Measurements from ENCODE around the gene NDUFA12. TPM values are rescaled to one million over a fixed set of nuclear protein-coding genes. Genes with fewer than 3 reads are reported as not detected.

The NDUFA12 gene
- total RNA-seq, 3 donors from 2014 or later (not counting 1 experiment from before 2014, with no cell fraction given), result 67.7 to 91.5 (median 69.6) TPM

DNA sequence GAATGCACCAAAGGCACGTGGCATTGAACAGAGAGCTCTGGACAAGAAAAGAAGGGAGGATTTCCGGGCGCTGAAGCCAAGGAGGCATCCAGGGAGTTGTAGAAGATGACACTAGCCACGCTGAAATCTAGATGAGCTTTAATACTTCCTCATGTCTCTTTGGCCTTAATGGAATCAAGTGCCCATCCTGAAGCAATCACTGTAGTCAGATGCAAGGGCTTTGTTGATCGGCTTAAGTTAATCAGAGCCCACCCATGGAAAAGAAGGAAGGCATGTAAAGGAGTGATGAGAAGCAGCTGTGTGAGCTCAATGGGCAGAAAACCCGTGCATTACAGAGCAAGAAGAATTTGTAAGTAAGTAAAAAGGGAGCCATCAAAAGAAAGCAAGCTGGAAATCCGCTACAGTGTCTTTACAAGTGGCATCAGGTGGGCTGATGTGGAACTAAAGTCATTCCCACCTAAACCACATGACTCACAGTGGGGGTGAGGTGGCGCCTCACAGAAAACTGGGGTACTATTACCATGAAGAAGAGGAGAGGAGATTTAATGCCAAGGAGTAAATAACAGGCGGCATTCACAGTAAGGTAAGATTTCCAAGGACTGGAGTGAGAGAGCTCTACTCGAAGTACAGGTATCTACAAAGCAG, 48.4 kb downstream of the NDUFA12 start:
- Mint-ChIP-seq H3K4me3 (no peak overlapping the region), H3K27me3 (ENCODE audit: low read depth in 2 of 2) (peaks cover 4 to 13% of the 10 kb centered on the region in 2 donors), H3K4me1 (peaks cover 17 to 23% of the 10 kb centered on the region in 2 donors), H3K9me3 (no peaks in the 10 kb centered on the region), H3K27ac (no peak overlapping the region), H3K36me3 (no peaks in the 10 kb centered on the region)
- WGBS (ENCODE audit: insufficient coverage), result 87% methylated on average over 9 of the region's 10 CpGs
- H3K36me3 ChIP-seq (ENCODE audit: control insufficient read depth, insufficient read depth, low read length), result no peaks in the 10 kb centered on the region
- TF ChIP-seq, protein P1, sequence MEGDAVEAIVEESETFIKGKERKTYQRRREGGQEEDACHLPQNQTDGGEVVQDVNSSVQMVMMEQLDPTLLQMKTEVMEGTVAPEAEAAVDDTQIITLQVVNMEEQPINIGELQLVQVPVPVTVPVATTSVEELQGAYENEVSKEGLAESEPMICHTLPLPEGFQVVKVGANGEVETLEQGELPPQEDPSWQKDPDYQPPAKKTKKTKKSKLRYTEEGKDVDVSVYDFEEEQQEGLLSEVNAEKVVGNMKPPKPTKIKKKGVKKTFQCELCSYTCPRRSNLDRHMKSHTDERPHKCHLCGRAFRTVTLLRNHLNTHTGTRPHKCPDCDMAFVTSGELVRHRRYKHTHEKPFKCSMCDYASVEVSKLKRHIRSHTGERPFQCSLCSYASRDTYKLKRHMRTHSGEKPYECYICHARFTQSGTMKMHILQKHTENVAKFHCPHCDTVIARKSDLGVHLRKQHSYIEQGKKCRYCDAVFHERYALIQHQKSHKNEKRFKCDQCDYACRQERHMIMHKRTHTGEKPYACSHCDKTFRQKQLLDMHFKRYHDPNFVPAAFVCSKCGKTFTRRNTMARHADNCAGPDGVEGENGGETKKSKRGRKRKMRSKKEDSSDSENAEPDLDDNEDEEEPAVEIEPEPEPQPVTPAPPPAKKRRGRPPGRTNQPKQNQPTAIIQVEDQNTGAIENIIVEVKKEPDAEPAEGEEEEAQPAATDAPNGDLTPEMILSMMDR (IDR thresholded peaks at IDR 0.05), result no peak
- no peak overlapping the region for H3K4me3 ChIP-seq (ENCODE audit: low read length)
- intact Hi-C loops (cut with micrococcal nuclease), result no loop called here
- H3K9me3 ChIP-seq (ENCODE audit: control insufficient read depth, insufficient read depth, low read length), result no peaks in the 10 kb centered on the region
- H3K27me3 ChIP-seq (ENCODE audit: control insufficient read depth, insufficient read depth, low read length), result no peaks in the 10 kb centered on the region
- ATAC-seq, result no peak
- no peak for DNase-seq
- no peak overlapping the region for H3K27ac ChIP-seq (ENCODE audit: low read length)
- no peaks in the 10 kb centered on the region for H3K4me1 ChIP-seq (ENCODE audit: control insufficient read depth, insufficient read depth, low read length)

DNA sequence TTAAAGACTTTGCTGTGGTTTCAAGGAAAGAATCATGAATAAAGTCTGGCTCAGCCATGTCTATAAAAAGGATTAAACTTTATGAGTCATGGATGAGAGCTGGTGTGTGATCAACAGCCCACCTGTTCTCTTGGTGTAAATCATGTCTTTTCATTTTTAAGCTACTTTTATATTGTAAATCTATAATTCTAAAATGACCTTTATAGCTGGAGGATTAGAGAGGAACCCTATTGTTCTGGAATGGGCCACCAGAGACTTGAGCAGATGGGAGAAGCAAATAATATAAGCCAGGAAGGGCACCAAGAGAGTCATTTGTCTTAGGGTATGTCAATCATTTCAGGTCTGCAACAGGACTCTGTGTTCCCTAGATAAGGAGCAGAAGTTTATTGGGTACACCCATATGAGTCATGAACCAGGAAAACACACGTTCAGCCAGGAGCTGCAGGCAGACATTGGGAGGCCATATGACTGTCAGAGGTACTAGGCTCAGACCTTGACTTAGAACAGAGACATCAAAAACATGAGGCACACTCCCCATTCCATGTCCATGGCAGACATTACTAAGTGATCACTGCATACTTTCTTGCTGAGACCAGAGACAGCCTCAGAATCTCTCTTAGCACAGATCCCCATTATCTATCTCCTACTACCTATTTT, 49.3 kb downstream of the NDUFA12 start:
- H3K27me3 ChIP-seq (ENCODE audit: control insufficient read depth, insufficient read depth, low read length), result no peaks in the 10 kb centered on the region
- intact Hi-C loops (cut with micrococcal nuclease), result no loop called here
- Mint-ChIP-seq H3K27ac (no peak overlapping the region), H3K9me3 (peaks cover 0 to 1% of the 10 kb centered on the region in 2 donors), H3K36me3 (no peaks in the 10 kb centered on the region), H3K4me1 (peaks cover 17 to 23% of the 10 kb centered on the region in 2 donors), H3K4me3 (no peak overlapping the region), H3K27me3 (ENCODE audit: low read depth in 2 of 2) (peaks cover 0 to 7% of the 10 kb centered on the region in 2 donors)
- no peak overlapping the region for H3K27ac ChIP-seq (ENCODE audit: low read length)
- no peaks in the 10 kb centered on the region for H3K36me3 ChIP-seq (ENCODE audit: control insufficient read depth, insufficient read depth, low read length)
- TF ChIP-seq, protein P1 (IDR thresholded peaks at IDR 0.05), result no peak
- H3K9me3 ChIP-seq (ENCODE audit: control insufficient read depth, insufficient read depth, low read length), result no peaks in the 10 kb centered on the region
- WGBS (ENCODE audit: insufficient coverage), result 85% methylated on average over 1 of the region's 1 CpG
- ATAC-seq (no peak), DNase-seq (no peak)
- H3K4me3 ChIP-seq (ENCODE audit: low read length), result no peak overlapping the region
- no peaks in the 10 kb centered on the region for H3K4me1 ChIP-seq (ENCODE audit: control insufficient read depth, insufficient read depth, low read length)

DNA sequence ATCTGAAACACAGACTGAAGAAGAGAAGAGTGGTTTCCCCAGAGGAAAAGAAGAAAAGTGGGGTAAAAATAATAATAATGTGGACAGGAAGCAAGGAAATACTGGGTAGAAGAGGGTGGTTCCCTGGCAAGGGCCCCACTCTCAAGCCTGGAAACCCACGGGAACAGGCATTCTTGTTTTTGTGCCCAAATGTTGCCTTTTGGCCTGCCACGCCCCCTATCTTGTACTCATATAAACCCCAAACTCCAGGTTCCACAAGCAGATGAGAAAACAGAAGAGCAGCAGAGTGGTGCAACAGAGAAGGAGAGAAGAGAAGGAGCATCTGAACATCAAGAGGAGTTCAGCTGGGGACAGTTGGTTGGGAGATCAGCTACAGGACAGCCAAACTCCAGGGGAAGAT, 51.2 kb downstream of the NDUFA12 start:
- Histone ChIP-seq H3K4me1 (ENCODE audit: control insufficient read depth, insufficient read depth, low read length) (no peaks in the 10 kb centered on the region), H3K4me3 (ENCODE audit: low read length) (no peak overlapping the region), H3K36me3 (ENCODE audit: control insufficient read depth, insufficient read depth, low read length) (no peaks in the 10 kb centered on the region), H3K27me3 (ENCODE audit: control insufficient read depth, insufficient read depth, low read length) (no peaks in the 10 kb centered on the region), H3K9me3 (ENCODE audit: control insufficient read depth, insufficient read depth, low read length) (no peaks in the 10 kb centered on the region), H3K27ac (ENCODE audit: low read length) (no peak overlapping the region)
- no peak overlapping the region for H3K27ac Mint-ChIP-seq
- H3K4me1 Mint-ChIP-seq, result peaks cover 17 to 23% of the 10 kb centered on the region in 2 donors
- no peaks in the 10 kb centered on the region for H3K36me3 Mint-ChIP-seq
- peaks cover 0 to 6% of the 10 kb centered on the region in 2 donors for H3K27me3 Mint-ChIP-seq (ENCODE audit: low read depth in 2 of 2)
- 63% methylated on average over 1 of the region's 2 CpGs for WGBS (ENCODE audit: insufficient coverage)
- peaks cover 0 to 2% of the 10 kb centered on the region in 2 donors for H3K9me3 Mint-ChIP-seq
- TF ChIP-seq, protein P1 (IDR thresholded peaks at IDR 0.05), result no peak
- ATAC-seq (no peak), DNase-seq (no peak)
- H3K4me3 Mint-ChIP-seq, result no peak overlapping the region
- intact Hi-C loops (cut with micrococcal nuclease), result no loop called here

Measured in natural killer cell (primary cell).